Neuronal stem cell (in vitro differentiated cells): ENCODE data around the gene SIVA1.

Experiments used
- DNase-seq: peaks from one replicate; pipeline ENCODE4 v3.0.0-alpha.2; 2013; ENCODE audit warnings: low spot score
- H2AFZ ChIP-seq: one replicate; pipeline ENCODE4 v1.6.1; 2013; ENCODE audit warnings: mild to moderate bottlenecking, low read length, inconsistent platforms
- H2AK5ac ChIP-seq: 2 replicates; pipeline ENCODE4 v1.6.1; 2013; ENCODE audit warnings: low read depth, mild to moderate bottlenecking, inconsistent platforms, low read length, moderate library complexity, mixed read lengths
- H2BK120ac ChIP-seq: 2 replicates; pipeline ENCODE4 v1.6.1; 2013; ENCODE audit warnings: low read depth, mild to moderate bottlenecking, inconsistent platforms, low read length, moderate library complexity, mixed read lengths
- H2BK12ac ChIP-seq: one replicate; pipeline ENCODE4 v1.6.1; 2013; ENCODE audit warnings: low read length, inconsistent platforms
- H2BK15ac ChIP-seq: 2 replicates; pipeline ENCODE4 v1.6.1; 2013; ENCODE audit warnings: mild to moderate bottlenecking, low read length, inconsistent platforms, mixed read lengths
- H2BK5ac ChIP-seq: one replicate; pipeline ENCODE4 v1.6.1; 2013; ENCODE audit warnings: inconsistent platforms, mild to moderate bottlenecking, low read length, moderate library complexity
- H3K14ac ChIP-seq: one replicate; pipeline ENCODE4 v1.6.1; 2013; ENCODE audit warnings: low read length, inconsistent platforms
- H3K18ac ChIP-seq: 2 replicates; pipeline ENCODE4 v1.6.1; 2013; ENCODE audit warnings: low read length, inconsistent platforms
- H3K23ac ChIP-seq: 2 replicates; pipeline ENCODE4 v1.6.1; 2013; ENCODE audit warnings: low read depth, mild to moderate bottlenecking, mixed read lengths, low read length, inconsistent platforms; ENCODE audit not compliant: poor library complexity
- H3K27ac ChIP-seq: replicated peaks from 3 replicates; pipeline ENCODE4 v1.5.1; 2013; ENCODE audit warnings: low read length, inconsistent platforms
- H3K27me3 ChIP-seq, 3 experiments: 2 replicates each; pipeline ENCODE4 v1.6.1; 2013; ENCODE audit warnings: low read length in 3 of 3, mild to moderate bottlenecking in 2 of 3, inconsistent platforms in 1 of 3, low read depth in 1 of 3, mixed read lengths in 1 of 3, moderate library complexity in 1 of 3; ENCODE audit not compliant: control insufficient read depth in 3 of 3, insufficient read depth in 3 of 3
- H3K36me3 ChIP-seq, 2 donors: replicated peaks in 1 of 2; 2 replicates each; pipeline ENCODE4 v1.6.1; 2013; ENCODE audit warnings: low read length in 2 of 2; ENCODE audit not compliant: control insufficient read depth in 2 of 2, insufficient read depth in 2 of 2
- H3K4ac ChIP-seq: 2 replicates; pipeline ENCODE4 v1.6.1; 2013; ENCODE audit warnings: inconsistent platforms, mild to moderate bottlenecking, low read length, moderate library complexity
- H3K4me1 ChIP-seq, 2 donors: 1 replicate in 1 of 2; 2 replicates in 1 of 2; pipeline ENCODE4 v1.6.1; 2013; ENCODE audit warnings: low read length in 2 of 2, low read depth in 1 of 2; ENCODE audit not compliant: control insufficient read depth in 2 of 2, insufficient read depth in 1 of 2
- H3K4me2 ChIP-seq: one replicate; pipeline ENCODE4 v1.6.1; 2013; ENCODE audit warnings: mild to moderate bottlenecking, low read length, inconsistent platforms; ENCODE audit not compliant: insufficient read depth, poor library complexity, severe bottlenecking
- H3K4me3 ChIP-seq, 2 donors: 2 replicates each; pipeline ENCODE4 v1.5.1; 2013; ENCODE audit warnings: low read length in 2 of 2, mild to moderate bottlenecking in 2 of 2, inconsistent platforms in 1 of 2, moderate library complexity in 1 of 2
- H3K79me1 ChIP-seq: one replicate; pipeline ENCODE4 v1.6.1; 2013; ENCODE audit warnings: low read depth, mild to moderate bottlenecking, inconsistent platforms, low read length, moderate library complexity
- H3K9ac ChIP-seq: one replicate; pipeline ENCODE4 v1.6.1; 2013; ENCODE audit warnings: mild to moderate bottlenecking, low read depth, low read length, inconsistent platforms; ENCODE audit not compliant: poor library complexity
- H3K9me3 ChIP-seq, 2 donors: replicated peaks in 1 of 2; 2 replicates each; pipeline versions ENCODE3 to v1.6.1; 2013; ENCODE audit warnings: low read length in 2 of 2, mild to moderate bottlenecking in 2 of 2, inconsistent platforms in 1 of 2, low read depth in 1 of 2, mixed read lengths in 1 of 2, moderate library complexity in 1 of 2; ENCODE audit not compliant: control insufficient read depth in 2 of 2, insufficient read depth in 1 of 2
- H4K8ac ChIP-seq: one replicate; pipeline ENCODE4 v1.6.1; 2013; ENCODE audit warnings: low read depth, mild to moderate bottlenecking, inconsistent platforms, low read length, moderate library complexity
- H4K91ac ChIP-seq: one replicate; pipeline ENCODE4 v1.6.1; 2013; ENCODE audit warnings: low read length, low read depth, mild to moderate bottlenecking, inconsistent platforms; ENCODE audit not compliant: poor library complexity
- WGBS, 2 donors: extraction: QIAGEN DNeasy Blood & Tissue Kit; methylation state at CpG; one replicate each; pipeline ENCODE4 v1.1.7; 2013; ENCODE audit warnings: missing lambda C conversion rate in 2 of 2, mixed read lengths in 1 of 2; ENCODE audit not compliant: insufficient read length in 2 of 2, insufficient replicate concordance in 1 of 2; ENCODE audit errors: extremely low coverage in 2 of 2; 5-methylcytosine and 5-hydroxymethylcytosine counted together

The SIVA1 gene

GRCh38 chr14:104788873-104789663 is 36.1 kb downstream of the SIVA1 start:
- Histone ChIP-seq H3K36me3 (peaks cover 17 to 86% of the 10 kb centered on the region in 2 donors), H3K9ac (peak overlapping the region; percentile 4), H3K4me2 (no peak overlapping the region), H2AFZ (no peak overlapping the region), H2BK120ac (no peak overlapping the region), H2BK5ac (peak overlapping the region; percentile 53), H3K18ac (no peak overlapping the region), H3K79me1 (peaks cover 48% of the 10 kb centered on the region), H4K91ac (no peak overlapping the region), H4K8ac (no peak overlapping the region), H3K14ac (no peak overlapping the region), H3K4me3 (no peak overlapping the region), H3K9me3 (no peaks in the 10 kb centered on the region), H3K23ac (no peak overlapping the region), H3K4me1 (peaks cover 9 to 10% of the 10 kb centered on the region in 2 donors), H2AK5ac (no peak overlapping the region), H3K4ac (no peak overlapping the region), H2BK12ac (no peak overlapping the region), H3K27ac (no peak overlapping the region), H2BK15ac (no peak overlapping the region), H3K27me3 (no peaks in the 10 kb centered on the region)
- WGBS, 2 donors: no CpG with 5 or more reads among the region's 39 CpGs
- no peak for DNase-seq

GRCh38 chr14:104789752-104790743 is 37.1 kb downstream of the SIVA1 start:
- peaks cover 51% of the 10 kb centered on the region for H3K79me1 ChIP-seq
- H2AK5ac ChIP-seq: no peak overlapping the region
- H4K91ac ChIP-seq: no peak overlapping the region
- H2BK15ac ChIP-seq: no peak overlapping the region
- H3K18ac ChIP-seq: no peak overlapping the region
- H3K27ac ChIP-seq: no peak overlapping the region
- DNase-seq: no peak
- peak overlapping the region; percentile 53 for H2BK5ac ChIP-seq
- no peaks in the 10 kb centered on the region for H3K27me3 ChIP-seq
- H3K9ac ChIP-seq: no peak overlapping the region
- no peak overlapping the region for H3K4ac ChIP-seq
- H3K14ac ChIP-seq: no peak overlapping the region
- WGBS, 2 donors: no CpG with 5 or more reads among the region's 31 CpGs
- H3K4me1 ChIP-seq: peaks cover 12 to 15% of the 10 kb centered on the region in 2 donors
- no peaks in the 10 kb centered on the region for H3K9me3 ChIP-seq
- peaks cover 17 to 77% of the 10 kb centered on the region in 2 donors for H3K36me3 ChIP-seq
- no peak overlapping the region for H4K8ac ChIP-seq
- H2AFZ ChIP-seq: no peak overlapping the region
- no peak overlapping the region for H2BK12ac ChIP-seq
- no peak overlapping the region for H3K4me2 ChIP-seq
- no peak overlapping the region for H2BK120ac ChIP-seq
- peak overlapping the region; percentile 31 for H3K23ac ChIP-seq
- H3K4me3 ChIP-seq: no peak overlapping the region

- no peak overlapping the region for H2BK15ac ChIP-seq
- peaks cover 17 to 22% of the 10 kb centered on the region in 2 donors for H3K4me1 ChIP-seq
- no peak overlapping the region for H2BK120ac ChIP-seq
- no peaks in the 10 kb centered on the region for H3K9me3 ChIP-seq
- H2BK12ac ChIP-seq: no peak overlapping the region
- H3K18ac ChIP-seq: no peak overlapping the region
- no peak overlapping the region for H3K9ac ChIP-seq
- peaks cover 46% of the 10 kb centered on the region for H3K79me1 ChIP-seq
- no peak overlapping the region for H2AFZ ChIP-seq
- WGBS, 2 donors: no CpG with 5 or more reads among the region's 9 CpGs
- peak overlapping the region; percentile 21 for H3K14ac ChIP-seq
- no peak overlapping the region for H2BK5ac ChIP-seq
- peaks cover 0 to 7% (median 2%) of the 10 kb centered on the region in 3 experiments for H3K27me3 ChIP-seq
- no peak overlapping the region for H3K4me2 ChIP-seq
- no peak overlapping the region for H3K4me3 ChIP-seq
- H3K27ac ChIP-seq: no peak overlapping the region
- no peak overlapping the region for H4K8ac ChIP-seq
- DNase-seq: no peak
- H2AK5ac ChIP-seq: no peak overlapping the region
- H4K91ac ChIP-seq: no peak overlapping the region
- no peak overlapping the region for H3K4ac ChIP-seq
- H3K23ac ChIP-seq: peak overlapping the region; percentile 8
- peaks cover 17 to 72% of the 10 kb centered on the region in 2 donors for H3K36me3 ChIP-seq
Measured at GRCh38 chr14:104791425-104791824, 38.5 kb downstream of the SIVA1 start.
